K562 (cell line): ENCODE data around the gene UBASH3A. TPM values are rescaled to one million over a fixed set of nuclear protein-coding genes. Genes with fewer than 3 reads are reported as not detected.

Source experiments
- ATAC-seq: fragments of 200-7000 bp; cut with Tn5 transposase; 3 replicates; pipeline ENCODE4 v1.9.1; 2020; ENCODE audit warnings: moderate library complexity
- BruUV-seq: library from RNA; stranded (reverse); fragments of 400-500 nt; replicated peaks from 2 replicates; lab custom pipeline; 2021; lab: Mats Ljungman, UMichigan
- CTCF ChIA-PET: fragments of 300-600 bp; formaldehyde crosslinking; extraction: SDS; loops from one replicate; lab custom pipeline; 2021; ENCODE audit warnings: low intra/inter-chr PET ratio; lab: Yijun Ruan, JAX
- POLR2A ChIA-PET: fragments of 300-600, 350-650 bp; sonication (Branson Sonifier 250); formaldehyde crosslinking; extraction: SDS; loops from one replicate; lab custom pipeline; 2021; ENCODE audit warnings: antibody characterized with exemption, inconsistent platforms; lab: Yijun Ruan, JAX
- DNase-seq, 4 experiments: peaks; one replicate each; pipeline versions ENCODE4 v3.0.0 to v3.0.0-alpha.2; 2011 to 2018; ENCODE audit warnings: low spot score in 3 of 4, mixed read lengths in 3 of 4; ENCODE audit errors: extremely low read depth in 1 of 4
- FAIRE-seq: peaks from 2 replicates; lab custom pipeline; 2011; peaks lifted over from hg19 to GRCh38; lab: Jason Lieb, UNC
- H2AFZ ChIP-seq: 2 replicates; pipeline ENCODE4 v1.6.0; 2011; ENCODE audit warnings: low read depth, low read length, control low read depth, inconsistent platforms
- H3K27ac ChIP-seq: fragments of 200-600 bp; 3 replicates; pipeline ENCODE4 v1.8.0; 2011; ENCODE audit warnings: low read depth, mild to moderate bottlenecking, control low read depth, inconsistent platforms, low read length, moderate library complexity, mixed read lengths; ENCODE audit errors: extremely low read depth
- H3K27me3 ChIP-seq, 2 experiments: fragments of 300-600 bp in 1 of 2; 2 replicates in 1 of 2; 3 replicates in 1 of 2; pipeline versions ENCODE4 v1.6.0 to v1.8.0; 2011; ENCODE audit warnings: inconsistent platforms in 2 of 2, low read length in 2 of 2, mild to moderate bottlenecking in 1 of 2, mixed read lengths in 1 of 2, moderate library complexity in 1 of 2; ENCODE audit not compliant: control insufficient read depth in 2 of 2, insufficient read depth in 2 of 2
- H3K36me3 ChIP-seq: fragments of 300-600 bp; 3 replicates; pipeline ENCODE4 v1.8.0; 2011; ENCODE audit warnings: mild to moderate bottlenecking, low read length, inconsistent platforms; ENCODE audit not compliant: control insufficient read depth, insufficient read depth
- H3K4me1 ChIP-seq, 2 experiments: fragments of 200-600 bp in 1 of 2; replicated peaks in 1 of 2; 2 replicates in 1 of 2; 3 replicates in 1 of 2; pipeline versions ENCODE4 v1.5.1 to v1.8.0; 2011; ENCODE audit warnings: inconsistent platforms in 2 of 2, low read length in 2 of 2, mild to moderate bottlenecking in 1 of 2, mixed read lengths in 1 of 2, moderate library complexity in 1 of 2; ENCODE audit not compliant: control insufficient read depth in 2 of 2, insufficient read depth in 2 of 2
- H3K4me2 ChIP-seq: 2 replicates; pipeline ENCODE4 v1.6.1; 2011; ENCODE audit warnings: low read length, control low read depth, inconsistent platforms, mixed read lengths; ENCODE audit not compliant: insufficient read depth
- H3K4me3 ChIP-seq: fragments of 200-600 bp; sonication (generic), shearing (Covaris generic); 2 replicates; pipeline ENCODE4 v1.5.1; 2016; ENCODE audit warnings: control low read depth, inconsistent platforms
- H3K79me2 ChIP-seq: fragments of 200-600 bp; 3 replicates; pipeline ENCODE4 v1.8.0; 2011; ENCODE audit warnings: low read length, inconsistent platforms; ENCODE audit not compliant: control insufficient read depth, insufficient read depth
- H3K9ac ChIP-seq, 2 experiments: 2 replicates each; pipeline versions ENCODE4 v1.6.0 to v1.6.1; 2011; ENCODE audit warnings: low read depth in 2 of 2, low read length in 2 of 2, control low read depth in 1 of 2, inconsistent platforms in 1 of 2, mild to moderate bottlenecking in 1 of 2, mixed read lengths in 1 of 2; ENCODE audit not compliant: insufficient read depth in 1 of 2
- H3K9me1 ChIP-seq: one replicate; pipeline ENCODE4 v1.6.0; 2011; ENCODE audit warnings: inconsistent platforms, mild to moderate bottlenecking, low read length, moderate library complexity; ENCODE audit not compliant: control insufficient read depth, insufficient read depth
- H3K9me3 ChIP-seq: replicated peaks from 2 replicates; pipeline ENCODE4 v1.5.1; 2011; ENCODE audit warnings: low read depth, low read length, inconsistent platforms; ENCODE audit not compliant: control insufficient read depth, insufficient read depth
- H4K20me1 ChIP-seq: replicated peaks from 2 replicates; pipeline ENCODE4 v1.6.1; 2011; ENCODE audit warnings: low read length, inconsistent platforms, mixed read lengths; ENCODE audit not compliant: control insufficient read depth, insufficient read depth
- CHD4 ChIP-seq: fragments of 200-600 bp; sonication (generic); IDR thresholded peaks from 3 replicates; pipeline ENCODE4 v1.6.1; 2012; ENCODE audit warnings: low read depth, mild to moderate bottlenecking, mixed read lengths, low read length, inconsistent platforms; ENCODE audit not compliant: insufficient read depth, insufficient replicate concordance, poor library complexity, severe bottlenecking
- E2F6 ChIP-seq, 2 experiments: IDR thresholded peaks; 2 replicates each; pipeline ENCODE4 v1.6.1; 2011; ENCODE audit warnings: borderline replicate concordance in 1 of 2, control low read depth in 1 of 2, low read depth in 1 of 2, low read length in 1 of 2, mild to moderate bottlenecking in 1 of 2, mixed read lengths in 1 of 2, moderate library complexity in 1 of 2; ENCODE audit not compliant: insufficient read depth in 1 of 2, insufficient read length in 1 of 2, poor library complexity in 1 of 2, severe bottlenecking in 1 of 2; ENCODE audit errors: extremely low read depth in 1 of 2
- EP400 ChIP-seq: fragments of 450-650 bp; IDR thresholded peaks from 2 replicates; pipeline ENCODE4 v1.6.1; 2017; ENCODE audit warnings: antibody characterized with exemption, mild to moderate bottlenecking, moderate library complexity
- HDAC1 ChIP-seq, 2 experiments: fragments of 450-650 bp; IDR thresholded peaks; 2 replicates each; pipeline ENCODE4 v1.6.1; 2016 to 2017; ENCODE audit warnings: inconsistent platforms in 1 of 2, mild to moderate bottlenecking in 1 of 2, moderate library complexity in 1 of 2
- MYBL2 ChIP-seq, 2 experiments: fragments of 450-650 bp in 1 of 2; sonication (generic) in 1 of 2; formaldehyde crosslinking in 1 of 2; IDR thresholded peaks; 2 replicates each; pipeline versions ENCODE4 v1.6.1 to v1.8.1; 2017 to 2022; ENCODE audit warnings: borderline replicate concordance in 1 of 2, inconsistent platforms in 1 of 2, low read depth in 1 of 2, mild to moderate bottlenecking in 1 of 2, missing genetic modification reagents in 1 of 2, moderate library complexity in 1 of 2
- ZNF121 ChIP-seq: sonication (generic); formaldehyde crosslinking; conservative IDR thresholded peaks from 2 replicates; pipeline ENCODE4 v1.8.0; 2022; ENCODE audit warnings: missing genetic modification reagents
- WGBS: fragments of 100-300 bp; shearing (Covaris generic); methylation state at CpG from one replicate; pipeline ENCODE4 v1.1.6; 2016; ENCODE audit warnings: low coverage, mixed read lengths; ENCODE audit not compliant: insufficient coverage; ENCODE audit errors: missing lambda C conversion rate; 5-methylcytosine and 5-hydroxymethylcytosine counted together
- in situ Hi-C: fragments of 300-500 bp; cut with MboI; formaldehyde crosslinking; loops from 4 replicates; pipeline ENCODE4 v1.15.0; 2018; ENCODE audit warnings: inconsistent platforms, mixed read lengths
- intact Hi-C: fragments of 100-400 bp; cut with micrococcal nuclease; formaldehyde crosslinking; loops from 2 replicates; pipeline ENCODE4 v1.14.2; 2022
- polyA plus RNA-seq, 8 experiments: library from polyadenylated mRNA; depleted of rRNA in 4 of 8; stranded (reverse) in 5 of 8; unstranded in 3 of 8; fragments of >200 nt; fragmentation: Nextera tagmentation in 2 of 8; fragmentation: Illumina TruSeq in 1 of 8; extraction: Ambion mirVana in 2 of 8; extraction: Trizol in 1 of 8; gene quantifications; 2 replicates each; pipeline versions ENCODE4 v1.2.1 to v1.2.3, GENCODE V29; 2011 to 2014; ENCODE audit warnings: inconsistent platforms in 1 of 8, missing spikeins in 1 of 8
- total RNA-seq, 7 experiments: library from RNA; depleted of rRNA in 6 of 7; stranded (reverse); fragments of >200 nt in 6 of 7; fragmentation: Illumina TruSeq in 2 of 7; extraction: Trizol in 2 of 7; gene quantifications; 2 replicates each; pipeline versions ENCODE4 v1.2.1 to v1.2.3, GENCODE V29; 2011 to 2021; ENCODE audit warnings: low replicate concordance in 1 of 7

UBASH3A gene
- total and polyA plus RNA-seq, 9 of the 15 experiments (the other 6 are each of a cell fraction or from before 2014, with no cell fraction given), result 0.23 to 1.8 (median 1.1) TPM

GRCh38 chr21:42401820-42402251 lies 1.9 kb upstream of the UBASH3A start (continued):
- TF ChIP-seq CHD4 (no peak), HDAC1 (IDR thresholded peaks at IDR 0.05) (no peak), EP400 (no peak), MYBL2 (IDR thresholded peaks at IDR 0.05; ENCODE audit: low read depth) (no peak), MYBL2 (CRISPR knock-in tag; IDR thresholded peaks at IDR 0.05; ENCODE audit: borderline replicate concordance) (no peak)
- TF ChIP-seq, all 486 proteins: peak for 7

DNA sequence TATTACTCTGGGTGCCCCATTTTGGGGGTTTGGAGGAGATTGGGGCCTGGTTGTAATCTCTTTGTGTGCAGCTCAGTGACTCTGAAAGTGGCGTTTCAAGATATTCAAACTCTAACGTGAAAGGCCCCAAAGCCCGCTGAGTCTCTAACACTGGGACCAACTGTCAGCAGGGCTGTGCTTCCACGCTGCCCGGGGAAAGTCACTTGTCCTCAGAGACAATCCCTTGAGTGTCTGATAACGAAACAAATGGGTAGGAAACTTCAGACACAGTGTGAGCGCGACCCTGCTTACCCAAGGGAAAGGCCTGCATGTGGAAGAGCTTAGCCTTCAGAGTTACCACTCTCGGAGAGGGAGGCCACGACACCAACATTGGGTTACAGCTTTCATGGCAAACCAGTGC lies 837 bp downstream of the UBASH3A start:
- H3K79me2 ChIP-seq, result no peaks in the 10 kb centered on the region
- peak overlapping the region; percentile 46 to 50; a peak in 3 of 4 replicates for H3K9ac ChIP-seq
- peak; percentile 37 for FAIRE-seq
- H3K36me3 ChIP-seq, result no peaks in the 10 kb centered on the region
- WGBS, result 35% methylated on average over 10 of the region's 10 CpGs
- no peaks in the 10 kb centered on the region for H3K27me3 ChIP-seq
- peak overlapping the region; percentile 67 for H2AFZ ChIP-seq
- H4K20me1 ChIP-seq, result no peaks in the 10 kb centered on the region; the same call in 1 of the 2 replicates
- BruUV-seq, result no TSS peak
- intact Hi-C loops, result no loop called here
- peak in 2 of 4 experiments; percentile 36 to 40 for DNase-seq
- H3K4me2 ChIP-seq, result peak overlapping the region; percentile 42
- no peaks in the 10 kb centered on the region for H3K9me1 ChIP-seq
- no peaks in the 10 kb centered on the region for H3K9me3 ChIP-seq
- peaks cover 35 to 36% of the 10 kb centered on the region in 2 experiments for H3K4me1 ChIP-seq
- peak; percentile 18 for ATAC-seq
- H3K27ac ChIP-seq, result peak overlapping the region; percentile 49
- CTCF ChIA-PET, result no interaction called here
- POLR2A ChIA-PET, result interaction anchor here (0.7 to 2.4 kb wide), 3 partner anchors 12 to 122 kb away, joined by 3 to 13 read pairs (median 3); no protein-coding TSS in a partner anchor
- in situ Hi-C loops, result no loop called here
- H3K4me3 ChIP-seq, result no peak overlapping the region; the same call in 1 of the 2 replicates
- TF ChIP-seq ZNF121 (CRISPR knock-in tag), result no peak
- TF ChIP-seq E2F6 (IDR thresholded peaks at IDR 0.05; ENCODE audit: borderline replicate concordance in 1 of 2, extremely low read depth in 1 of 2, insufficient read depth in 1 of 2, insufficient read length in 1 of 2, low read depth in 1 of 2, low read length in 1 of 2, poor library complexity in 1 of 2, severe bottlenecking in 1 of 2), result peak in 1 of 2 experiments; percentile 12
